ENCODE measurements around the gene DENND1C. TPM values are rescaled to one million over a fixed set of nuclear protein-coding genes. Genes with fewer than 3 reads are reported as not detected.

The DENND1C gene
- total RNA-seq, 1 donor from 2014 or later: not detected

DNA sequence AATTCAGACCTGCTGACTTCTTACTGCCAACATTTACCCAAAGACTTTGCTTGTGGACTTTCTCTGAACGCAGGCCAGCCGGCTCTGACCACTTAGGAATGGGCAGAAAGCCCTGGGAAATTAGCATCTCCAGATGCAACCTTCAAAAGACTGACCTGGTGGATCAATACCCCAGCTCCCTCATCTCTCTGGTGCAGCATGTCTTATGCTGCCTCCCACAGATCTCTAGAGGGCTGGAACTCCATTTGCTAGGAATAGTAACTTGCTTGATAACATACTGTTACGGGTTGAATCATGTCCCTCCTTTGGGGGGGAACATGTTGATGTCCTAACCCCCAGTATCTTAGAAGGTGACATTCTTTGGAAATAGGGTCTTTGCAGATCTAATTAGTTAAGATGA is 35.1 kb downstream of the DENND1C start:
- Mint-ChIP-seq H3K27me3 (ENCODE audit: insufficient read depth, low read depth) (peaks cover 2% of the 10 kb centered on the region), H3K4me3 (no peak overlapping the region), H3K9me3 (no peaks in the 10 kb centered on the region), H3K27ac (no peak overlapping the region), H3K36me3 (peaks cover 25% of the 10 kb centered on the region), H3K4me1 (no peaks in the 10 kb centered on the region)
- TF ChIP-seq, protein P1, sequence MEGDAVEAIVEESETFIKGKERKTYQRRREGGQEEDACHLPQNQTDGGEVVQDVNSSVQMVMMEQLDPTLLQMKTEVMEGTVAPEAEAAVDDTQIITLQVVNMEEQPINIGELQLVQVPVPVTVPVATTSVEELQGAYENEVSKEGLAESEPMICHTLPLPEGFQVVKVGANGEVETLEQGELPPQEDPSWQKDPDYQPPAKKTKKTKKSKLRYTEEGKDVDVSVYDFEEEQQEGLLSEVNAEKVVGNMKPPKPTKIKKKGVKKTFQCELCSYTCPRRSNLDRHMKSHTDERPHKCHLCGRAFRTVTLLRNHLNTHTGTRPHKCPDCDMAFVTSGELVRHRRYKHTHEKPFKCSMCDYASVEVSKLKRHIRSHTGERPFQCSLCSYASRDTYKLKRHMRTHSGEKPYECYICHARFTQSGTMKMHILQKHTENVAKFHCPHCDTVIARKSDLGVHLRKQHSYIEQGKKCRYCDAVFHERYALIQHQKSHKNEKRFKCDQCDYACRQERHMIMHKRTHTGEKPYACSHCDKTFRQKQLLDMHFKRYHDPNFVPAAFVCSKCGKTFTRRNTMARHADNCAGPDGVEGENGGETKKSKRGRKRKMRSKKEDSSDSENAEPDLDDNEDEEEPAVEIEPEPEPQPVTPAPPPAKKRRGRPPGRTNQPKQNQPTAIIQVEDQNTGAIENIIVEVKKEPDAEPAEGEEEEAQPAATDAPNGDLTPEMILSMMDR (IDR thresholded peaks at IDR 0.05): no peak
- TF ChIP-seq EZH2 (IDR thresholded peaks at IDR 0.05) (no peak), EZH2phosphoT487 (IDR thresholded peaks at IDR 0.05) (no peak)
- H3K4me2 ChIP-seq: no peak overlapping the region
- no peak overlapping the region for H2AFZ ChIP-seq (replicated peaks)
- H3K27ac ChIP-seq: no peak overlapping the region
- H3K4me1 ChIP-seq: no peaks in the 10 kb centered on the region
- no peaks in the 10 kb centered on the region for H3K79me2 ChIP-seq (ENCODE audit: low read depth)
- no peak overlapping the region for H3K9ac ChIP-seq
- H3F3A ChIP-seq (ENCODE audit: low read depth): no peaks in the 10 kb centered on the region
- no peak overlapping the region for H3K4me3 ChIP-seq
- no peaks in the 10 kb centered on the region for H4K20me1 ChIP-seq (ENCODE audit: low read depth)
- H3K9me3 ChIP-seq (ENCODE audit: low read depth): no peaks in the 10 kb centered on the region
- H3K36me3 ChIP-seq: no peaks in the 10 kb centered on the region
- H3K27me3 ChIP-seq: no peaks in the 10 kb centered on the region
- no peak for DNase-seq (ENCODE audit: low spot score)

DNA sequence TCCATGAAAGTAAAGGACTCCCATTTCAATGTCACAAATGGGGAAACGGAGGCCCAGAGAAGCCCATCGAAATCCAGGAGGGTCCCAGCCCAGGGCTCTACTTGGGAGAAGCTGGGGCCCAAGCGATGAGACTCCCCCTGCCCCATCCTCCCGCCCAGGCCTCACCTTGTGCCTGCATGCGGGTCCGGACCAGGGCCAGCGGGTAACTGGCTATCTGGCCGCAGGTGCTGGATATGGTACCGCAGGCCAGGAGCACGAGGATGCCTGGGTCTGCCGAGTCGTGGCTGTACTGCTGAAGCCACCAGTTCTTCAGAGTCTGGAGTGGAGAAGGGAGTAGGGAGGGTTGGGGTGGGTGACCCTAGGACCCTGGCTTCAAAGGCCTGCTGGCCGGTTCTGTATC is 37.6 kb downstream of the DENND1C start:
- Histone ChIP-seq H3K9ac (no peak overlapping the region), H2AFZ (replicated peaks) (no peak overlapping the region), H3K79me2 (ENCODE audit: low read depth) (no peaks in the 10 kb centered on the region), H3K4me3 (no peak overlapping the region), H3K27me3 (no peaks in the 10 kb centered on the region), H3K9me3 (ENCODE audit: low read depth) (no peaks in the 10 kb centered on the region), H3K4me1 (no peaks in the 10 kb centered on the region), H3K27ac (no peak overlapping the region), H3F3A (ENCODE audit: low read depth) (no peaks in the 10 kb centered on the region), H3K36me3 (no peaks in the 10 kb centered on the region), H3K4me2 (no peak overlapping the region), H4K20me1 (ENCODE audit: low read depth) (no peaks in the 10 kb centered on the region)
- Mint-ChIP-seq H3K4me1 (no peaks in the 10 kb centered on the region), H3K9me3 (no peaks in the 10 kb centered on the region), H3K4me3 (no peak overlapping the region), H3K27ac (no peak overlapping the region), H3K36me3 (peaks cover 22% of the 10 kb centered on the region), H3K27me3 (ENCODE audit: insufficient read depth, low read depth) (peaks cover 4% of the 10 kb centered on the region)
- no peak for DNase-seq (ENCODE audit: low spot score)
- no peak for TF ChIP-seq EZH2phosphoT487 (IDR thresholded peaks at IDR 0.05)
- TF ChIP-seq, protein P1 (IDR thresholded peaks at IDR 0.05): no peak
- no peak for TF ChIP-seq EZH2 (IDR thresholded peaks at IDR 0.05)

DNA sequence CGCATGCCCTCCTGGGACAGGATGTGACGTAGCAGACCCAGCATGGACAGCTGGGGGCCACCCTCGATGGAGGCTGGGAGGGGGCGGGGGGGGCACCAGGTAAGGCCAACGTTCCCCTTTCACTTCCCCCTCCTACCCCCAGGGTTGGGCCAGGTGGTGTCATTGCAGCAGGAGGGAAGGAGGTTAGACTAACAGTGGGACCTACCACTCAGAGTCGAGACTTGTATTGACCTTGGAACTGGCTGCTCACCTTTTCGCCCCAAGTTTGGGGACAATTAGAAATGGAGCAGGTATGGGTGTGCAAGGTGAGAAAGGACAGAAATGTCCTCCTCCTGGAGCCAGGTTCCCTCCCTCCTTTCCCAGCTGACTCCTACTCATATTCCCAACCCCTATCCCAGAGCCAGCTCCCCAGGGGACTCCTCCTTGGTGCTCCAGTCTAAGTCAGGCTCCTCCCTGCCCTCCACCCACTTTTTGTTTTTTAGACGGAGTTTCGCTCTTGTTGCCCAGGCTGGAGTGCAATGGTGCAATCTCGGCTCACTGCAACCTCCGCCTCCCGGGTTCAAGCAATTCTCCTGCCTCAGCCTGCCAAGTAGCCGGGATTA is 39.4 kb downstream of the DENND1C start:
- Histone ChIP-seq H3K4me2 (no peak overlapping the region), H3K9me3 (ENCODE audit: low read depth) (no peaks in the 10 kb centered on the region), H3K79me2 (ENCODE audit: low read depth) (no peaks in the 10 kb centered on the region), H4K20me1 (ENCODE audit: low read depth) (no peaks in the 10 kb centered on the region), H3K4me1 (no peaks in the 10 kb centered on the region), H2AFZ (replicated peaks) (no peak overlapping the region), H3K27ac (no peak overlapping the region), H3F3A (ENCODE audit: low read depth) (no peaks in the 10 kb centered on the region), H3K27me3 (no peaks in the 10 kb centered on the region), H3K9ac (no peak overlapping the region), H3K4me3 (no peak overlapping the region), H3K36me3 (no peaks in the 10 kb centered on the region)
- peaks cover 22% of the 10 kb centered on the region for H3K36me3 Mint-ChIP-seq
- H3K27ac Mint-ChIP-seq: no peak overlapping the region
- H3K27me3 Mint-ChIP-seq (ENCODE audit: insufficient read depth, low read depth): peaks cover 7% of the 10 kb centered on the region
- H3K4me3 Mint-ChIP-seq: no peak overlapping the region
- H3K9me3 Mint-ChIP-seq: no peaks in the 10 kb centered on the region
- no peaks in the 10 kb centered on the region for H3K4me1 Mint-ChIP-seq
- no peak for DNase-seq (ENCODE audit: low spot score)
- no peak for TF ChIP-seq EZH2phosphoT487 (IDR thresholded peaks at IDR 0.05)
- TF ChIP-seq EZH2 (IDR thresholded peaks at IDR 0.05): no peak
- TF ChIP-seq, protein P1 (IDR thresholded peaks at IDR 0.05): no peak

Data from neural progenitor cell (in vitro differentiated cells).